Hepatocyte (in vitro differentiated cells): ENCODE data around the gene ATXN1. TPM values are rescaled to one million over a fixed set of nuclear protein-coding genes. Genes with fewer than 3 reads are reported as not detected.

Source experiments
- DNase-seq: peaks from one replicate; pipeline ENCODE4 v3.0.0-alpha.2; 2016; ENCODE audit warnings: low spot score
- H2AFZ ChIP-seq: fragments of 200-600 bp; sonication (generic); 2 replicates; pipeline ENCODE4 v1.6.0; 2016; ENCODE audit warnings: antibody characterized with exemption, mild to moderate bottlenecking
- H3K27ac ChIP-seq: fragments of 200-600 bp; sonication (generic); 2 replicates; pipeline ENCODE4 v1.5.1; 2016; ENCODE audit warnings: mild to moderate bottlenecking
- H3K27me3 ChIP-seq: fragments of 200-600 bp; sonication (generic); 2 replicates; pipeline ENCODE4 v1.6.1; 2016
- H3K36me3 ChIP-seq: fragments of 200-600 bp; sonication (generic); replicated peaks from 2 replicates; pipeline ENCODE4 v1.5.1; 2016; ENCODE audit warnings: low read depth; ENCODE audit not compliant: insufficient read depth
- H3K4me1 ChIP-seq: fragments of 200-600 bp; sonication (generic); 2 replicates; pipeline ENCODE4 v1.5.1; 2016; ENCODE audit warnings: mild to moderate bottlenecking, moderate library complexity; ENCODE audit not compliant: insufficient read depth
- H3K4me2 ChIP-seq: fragments of 200-600 bp; sonication (generic); 2 replicates; pipeline ENCODE4 v1.6.0; 2016
- H3K4me3 ChIP-seq: fragments of 200-600 bp; sonication (generic); 2 replicates; pipeline ENCODE4 v1.5.1; 2016; ENCODE audit warnings: mild to moderate bottlenecking
- H3K79me2 ChIP-seq: fragments of 200-600 bp; sonication (generic); 2 replicates; pipeline ENCODE4 v1.6.0; 2017; ENCODE audit warnings: mild to moderate bottlenecking
- H3K9me2 ChIP-seq: fragments of 200-600 bp; sonication (generic); replicated peaks from 2 replicates; pipeline ENCODE4 v1.6.0; 2017; ENCODE audit warnings: mild to moderate bottlenecking; ENCODE audit not compliant: insufficient read depth
- H3K9me3 ChIP-seq: fragments of 200-600 bp; sonication (generic); 2 replicates; pipeline ENCODE4 v1.5.1; 2016; ENCODE audit warnings: low read depth, mild to moderate bottlenecking
- H4K20me1 ChIP-seq: fragments of 200-600 bp; sonication (generic); 2 replicates; pipeline ENCODE4 v1.6.0; 2016; ENCODE audit warnings: mild to moderate bottlenecking; ENCODE audit not compliant: insufficient read depth, poor library complexity, severe bottlenecking
- EZH2 ChIP-seq: fragments of 200-600 bp; sonication (generic); IDR thresholded peaks from 2 replicates; pipeline ENCODE4 v1.6.1; 2016; ENCODE audit warnings: antibody characterized with exemption, mild to moderate bottlenecking, borderline replicate concordance
- EZH2phosphoT487 ChIP-seq: fragments of 200-600 bp; sonication (generic); IDR thresholded peaks from one replicate; pipeline ENCODE4 v1.6.1; 2018; ENCODE audit warnings: antibody characterized with exemption, mild to moderate bottlenecking, low read depth, moderate library complexity; ENCODE audit not compliant: unreplicated experiment, severe bottlenecking
- WGBS: methylation state at CpG from one replicate; pipeline ENCODE4 v1.1.6; 2016; ENCODE audit warnings: low lambda C conversion rate; ENCODE audit errors: missing lambda C conversion rate; 5-methylcytosine and 5-hydroxymethylcytosine counted together
- polyA plus RNA-seq: library from polyadenylated mRNA; unstranded; fragments of >200 nt; fragmentation: Nextera tagmentation; extraction: Ambion mirVana; gene quantifications from 2 replicates; pipeline ENCODE4 v1.2.1, GENCODE V29; 2016
- total RNA-seq: library from RNA; depleted of rRNA; stranded (reverse); fragments of >200 nt; gene quantifications from 2 replicates; pipeline ENCODE4 v1.2.3, GENCODE V29; 2014
- TF ChIP-seq, protein P1 (sequence below): fragments of 200-600 bp; sonication (generic); IDR thresholded peaks from 2 replicates; pipeline ENCODE4 v1.5.1; 2016; ENCODE audit warnings: antibody characterized with exemption, mild to moderate bottlenecking; ENCODE audit not compliant: poor library complexity

The ATXN1 gene
- total and polyA plus RNA-seq, 2 experiments from 2014 or later: 14.7 to 32.6 TPM

DNA sequence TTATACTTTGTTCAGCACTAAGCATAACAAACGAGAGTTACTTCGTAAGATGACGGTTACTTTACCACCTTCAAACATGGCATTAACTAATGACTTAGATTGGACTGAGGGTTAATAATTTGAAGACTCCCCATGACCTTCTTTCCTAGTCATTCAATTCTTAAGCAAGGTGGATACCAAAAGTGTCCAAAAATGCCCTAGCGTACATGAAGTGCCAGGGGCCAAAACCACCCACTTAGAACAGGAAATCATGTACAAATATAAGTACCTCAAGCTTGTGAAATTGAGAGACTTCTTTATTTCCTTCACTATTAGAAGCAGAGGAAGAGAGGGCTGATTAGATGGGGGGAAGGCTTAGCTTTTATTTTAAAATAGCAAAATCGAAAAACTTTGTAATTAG, 166.4 kb downstream of the ATXN1 start:
- no peaks in the 10 kb centered on the region for H3K36me3 ChIP-seq
- peaks cover 2% of the 10 kb centered on the region for H3K79me2 ChIP-seq
- DNase-seq: no peak
- H3K27ac ChIP-seq: no peak overlapping the region
- H3K27me3 ChIP-seq: no peaks in the 10 kb centered on the region
- no peaks in the 10 kb centered on the region for H3K9me2 ChIP-seq
- 88% methylated on average over 5 of the region's 5 CpGs for WGBS
- H3K9me3 ChIP-seq: no peaks in the 10 kb centered on the region
- no peak overlapping the region for H2AFZ ChIP-seq
- H3K4me2 ChIP-seq: no peak overlapping the region
- no peak for TF ChIP-seq EZH2
- no peak for TF ChIP-seq EZH2phosphoT487
- TF ChIP-seq, protein P1, sequence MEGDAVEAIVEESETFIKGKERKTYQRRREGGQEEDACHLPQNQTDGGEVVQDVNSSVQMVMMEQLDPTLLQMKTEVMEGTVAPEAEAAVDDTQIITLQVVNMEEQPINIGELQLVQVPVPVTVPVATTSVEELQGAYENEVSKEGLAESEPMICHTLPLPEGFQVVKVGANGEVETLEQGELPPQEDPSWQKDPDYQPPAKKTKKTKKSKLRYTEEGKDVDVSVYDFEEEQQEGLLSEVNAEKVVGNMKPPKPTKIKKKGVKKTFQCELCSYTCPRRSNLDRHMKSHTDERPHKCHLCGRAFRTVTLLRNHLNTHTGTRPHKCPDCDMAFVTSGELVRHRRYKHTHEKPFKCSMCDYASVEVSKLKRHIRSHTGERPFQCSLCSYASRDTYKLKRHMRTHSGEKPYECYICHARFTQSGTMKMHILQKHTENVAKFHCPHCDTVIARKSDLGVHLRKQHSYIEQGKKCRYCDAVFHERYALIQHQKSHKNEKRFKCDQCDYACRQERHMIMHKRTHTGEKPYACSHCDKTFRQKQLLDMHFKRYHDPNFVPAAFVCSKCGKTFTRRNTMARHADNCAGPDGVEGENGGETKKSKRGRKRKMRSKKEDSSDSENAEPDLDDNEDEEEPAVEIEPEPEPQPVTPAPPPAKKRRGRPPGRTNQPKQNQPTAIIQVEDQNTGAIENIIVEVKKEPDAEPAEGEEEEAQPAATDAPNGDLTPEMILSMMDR: no peak
- no peaks in the 10 kb centered on the region for H3K4me1 ChIP-seq
- H3K4me3 ChIP-seq: no peak overlapping the region
- H4K20me1 ChIP-seq: no peaks in the 10 kb centered on the region

DNA sequence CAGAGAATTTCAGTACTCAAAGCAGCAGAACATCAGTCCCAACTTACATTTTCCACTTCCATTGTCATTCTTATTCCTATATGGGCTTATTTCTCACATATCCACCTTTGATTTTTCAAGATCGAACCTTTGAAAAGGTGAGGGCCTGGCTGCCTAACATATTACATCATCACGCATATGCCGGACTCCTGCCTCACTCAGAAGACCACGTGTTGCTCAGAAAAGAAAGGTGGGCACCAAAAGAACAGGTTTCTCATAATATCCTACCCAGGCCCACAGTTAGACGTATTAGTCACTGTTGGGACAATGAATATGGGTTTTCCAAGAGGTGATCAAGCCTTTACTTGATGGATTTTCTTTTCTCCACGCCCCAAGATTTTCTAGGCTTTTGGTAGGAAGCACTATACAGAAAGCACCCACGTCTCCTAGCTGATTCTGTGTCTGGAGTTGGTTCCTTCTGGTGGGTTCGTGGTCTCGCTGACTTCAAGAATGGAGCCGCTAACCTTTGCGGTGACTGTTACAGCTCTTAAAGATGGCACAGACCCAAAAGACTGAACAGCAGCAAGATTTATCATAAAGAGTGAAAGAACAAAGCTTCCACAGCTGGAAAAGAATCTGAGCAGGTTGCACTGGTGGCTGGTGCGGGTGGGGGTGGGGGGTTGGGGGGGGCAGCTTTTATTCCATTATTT, 168.9 kb downstream of the ATXN1 start:
- no peaks in the 10 kb centered on the region for H4K20me1 ChIP-seq
- no peaks in the 10 kb centered on the region for H3K27me3 ChIP-seq
- H3K4me1 ChIP-seq: no peaks in the 10 kb centered on the region
- no peak overlapping the region for H3K4me2 ChIP-seq
- no peak overlapping the region for H3K27ac ChIP-seq
- no peaks in the 10 kb centered on the region for H3K9me3 ChIP-seq
- H3K4me3 ChIP-seq: no peak overlapping the region
- WGBS: 98% methylated on average over 12 of the region's 12 CpGs
- peaks cover 2% of the 10 kb centered on the region for H3K79me2 ChIP-seq
- no peak for TF ChIP-seq EZH2phosphoT487
- TF ChIP-seq, protein P1: no peak
- TF ChIP-seq EZH2: no peak
- no peaks in the 10 kb centered on the region for H3K36me3 ChIP-seq
- no peak for DNase-seq
- no peak overlapping the region for H2AFZ ChIP-seq
- H3K9me2 ChIP-seq: no peaks in the 10 kb centered on the region

DNA sequence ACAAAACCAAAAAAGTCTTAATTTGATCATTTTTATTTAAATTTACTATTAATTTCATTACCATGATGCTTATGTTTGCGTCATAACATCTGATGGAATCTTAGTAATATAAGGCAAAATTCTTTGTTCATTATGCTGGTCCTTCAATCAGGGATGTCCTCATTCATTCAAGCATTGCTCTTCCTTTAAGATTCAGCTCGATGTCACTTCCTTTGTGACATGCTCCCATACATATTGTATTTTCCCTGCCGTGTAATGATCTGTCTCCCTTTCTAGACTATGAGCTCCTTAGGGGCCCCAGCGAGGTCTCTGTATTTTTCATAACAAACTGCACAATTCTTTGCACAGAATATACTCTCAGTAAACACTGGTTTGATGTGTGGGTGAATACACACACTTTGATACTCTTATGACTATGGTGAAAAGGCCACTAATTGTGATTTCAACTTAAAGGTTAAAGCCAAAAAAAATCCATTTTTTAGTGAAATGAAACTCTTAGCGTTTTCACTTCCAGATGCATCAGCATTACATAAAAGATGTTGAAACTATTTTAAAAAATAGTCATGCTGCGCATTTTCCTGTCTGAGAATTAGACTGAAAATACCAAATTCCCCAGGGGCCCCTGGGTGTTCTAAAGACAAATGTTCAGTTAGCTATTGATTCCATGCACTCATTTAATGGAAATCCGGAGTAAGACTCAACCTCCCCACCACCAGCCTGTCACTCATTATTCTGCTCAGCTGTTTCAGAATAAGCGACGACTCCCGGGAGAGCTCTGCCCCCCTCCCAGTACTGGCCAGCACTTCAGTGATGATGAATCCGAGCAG, 169.7 kb downstream of the ATXN1 start:
- Histone ChIP-seq H3K9me3 (no peaks in the 10 kb centered on the region), H3K9me2 (no peaks in the 10 kb centered on the region), H3K36me3 (no peaks in the 10 kb centered on the region), H2AFZ (no peak overlapping the region), H3K27me3 (no peaks in the 10 kb centered on the region), H3K79me2 (peaks cover 2% of the 10 kb centered on the region), H3K4me1 (no peaks in the 10 kb centered on the region), H4K20me1 (no peaks in the 10 kb centered on the region), H3K4me3 (no peak overlapping the region), H3K27ac (no peak overlapping the region), H3K4me2 (no peak overlapping the region)
- 98% methylated on average over 11 of the region's 11 CpGs for WGBS
- TF ChIP-seq EZH2phosphoT487: no peak
- TF ChIP-seq, protein P1: no peak
- TF ChIP-seq EZH2: no peak
- DNase-seq: no peak
